OCI-LY7 (cell line): ENCODE results near the gene GOLIM4. TPM values are rescaled to one million over a fixed set of nuclear protein-coding genes. Genes with fewer than 3 reads are reported as not detected.

Source experiments
- BruUV-seq: library from RNA; stranded (reverse); fragments of 400-500 nt; replicated peaks from 2 replicates; lab custom pipeline; 2021; lab: Mats Ljungman, UMichigan
- CTCF ChIA-PET: fragments of 300-600 bp; sonication (Branson Sonifier 250); formaldehyde crosslinking; loops from one replicate; lab custom pipeline; 2022; ENCODE audit warnings: antibody characterized with exemption; ENCODE audit not compliant: unreplicated experiment; lab: Charles Lee
- POLR2A ChIA-PET: fragments of 300-600 bp; sonication (Branson Sonifier 250); formaldehyde crosslinking; loops from one replicate; lab custom pipeline; 2022; ENCODE audit warnings: antibody characterized with exemption; lab: Charles Lee
- DNase-seq: peaks from one replicate; pipeline ENCODE4 v3.0.0-alpha.2; 2015; ENCODE audit warnings: low spot score
- H2AFZ ChIP-seq: fragments of 200-600 bp; sonication (generic), shearing (Covaris generic); 2 replicates; pipeline ENCODE4 v1.6.1; 2014; ENCODE audit warnings: mild to moderate bottlenecking, antibody characterized with exemption, low read length, moderate library complexity
- H3K27ac ChIP-seq: fragments of 200-600 bp; sonication (generic); 2 replicates; pipeline ENCODE4 v1.5.1; 2014; ENCODE audit warnings: mixed run types, low read depth, mild to moderate bottlenecking, moderate library complexity, low read length, inconsistent platforms; ENCODE audit not compliant: poor library complexity, severe bottlenecking
- H3K36me3 ChIP-seq: fragments of 200-600 bp; sonication (generic); 2 replicates; pipeline ENCODE4 v1.6.1; 2014; ENCODE audit warnings: mild to moderate bottlenecking, antibody characterized with exemption, low read length, moderate library complexity, mixed read lengths; ENCODE audit not compliant: insufficient read depth
- H3K4me1 ChIP-seq: fragments of 200-600 bp; sonication (generic); 2 replicates; pipeline ENCODE4 v1.5.1; 2014; ENCODE audit warnings: mild to moderate bottlenecking, low read length; ENCODE audit not compliant: insufficient read depth, poor library complexity, severe bottlenecking
- H3K4me2 ChIP-seq: fragments of 200-600 bp; sonication (generic); 2 replicates; pipeline ENCODE4 v1.6.1; 2014; ENCODE audit warnings: mild to moderate bottlenecking, low read length
- H3K4me3 ChIP-seq: fragments of 200-600 bp; sonication (generic); 2 replicates; pipeline ENCODE4 v1.5.1; 2014; ENCODE audit warnings: mild to moderate bottlenecking, low read depth, low read length; ENCODE audit not compliant: poor library complexity, severe bottlenecking
- H3K79me2 ChIP-seq: fragments of 200-600 bp; sonication (generic); 2 replicates; pipeline ENCODE4 v1.6.1; 2016; ENCODE audit warnings: low read depth, mild to moderate bottlenecking, low read length, moderate library complexity, mixed read lengths; ENCODE audit not compliant: insufficient read depth
- H3K9me2 ChIP-seq: fragments of 200-600 bp; sonication (generic); 2 replicates; pipeline ENCODE4 v1.6.1; 2016; ENCODE audit warnings: mild to moderate bottlenecking, low read length, mixed read lengths; ENCODE audit not compliant: insufficient read depth
- H3K9me3 ChIP-seq: fragments of 200-600 bp; sonication (generic); 2 replicates; pipeline ENCODE4 v1.6.1; 2014; ENCODE audit warnings: mild to moderate bottlenecking, mixed run types, low read length, mixed read lengths
- H4K20me1 ChIP-seq: fragments of 200-600 bp; sonication (generic); 2 replicates; pipeline ENCODE4 v1.6.1; 2014; ENCODE audit warnings: mild to moderate bottlenecking, antibody characterized with exemption, low read length, moderate library complexity, mixed read lengths; ENCODE audit not compliant: insufficient read depth
- EZH2phosphoT487 ChIP-seq: fragments of 200-600 bp; sonication (generic); IDR thresholded peaks from 2 replicates; pipeline ENCODE4 v1.6.1; 2018; ENCODE audit warnings: low read depth, borderline replicate concordance, mild to moderate bottlenecking, mixed run types, antibody characterized with exemption, low read length, moderate library complexity, mixed read lengths
- intact Hi-C: fragments of 100-400 bp; cut with micrococcal nuclease; formaldehyde crosslinking; loops from one replicate; pipeline ENCODE4 v1.10.0; 2022; ENCODE audit not compliant: unreplicated experiment
- total RNA-seq, 2 experiments: library from RNA; depleted of rRNA in 1 of 2; stranded (reverse); fragments of >200 nt in 1 of 2; shearing (Covaris generic) in 1 of 2; gene quantifications; 2 replicates each; pipeline ENCODE4 v1.2.3, GENCODE V29; 2014 to 2022
- TF ChIP-seq, protein P1 (sequence below): fragments of 200-600 bp; sonication (generic); conservative IDR thresholded peaks from 2 replicates; pipeline ENCODE4 v1.5.1; 2014; ENCODE audit warnings: mild to moderate bottlenecking, antibody characterized with exemption, low read length, moderate library complexity, mixed read lengths

Gene GOLIM4
- total RNA-seq, 2 experiments from 2014 or later = 31.2 to 42.8 TPM

- H3K4me1 ChIP-seq = no peaks in the 10 kb centered on the region
- no peaks in the 10 kb centered on the region for H3K36me3 ChIP-seq
- H3K79me2 ChIP-seq = no peaks in the 10 kb centered on the region
- no TSS peak for BruUV-seq
- TF ChIP-seq EZH2phosphoT487 = no peak
- TF ChIP-seq, protein P1, sequence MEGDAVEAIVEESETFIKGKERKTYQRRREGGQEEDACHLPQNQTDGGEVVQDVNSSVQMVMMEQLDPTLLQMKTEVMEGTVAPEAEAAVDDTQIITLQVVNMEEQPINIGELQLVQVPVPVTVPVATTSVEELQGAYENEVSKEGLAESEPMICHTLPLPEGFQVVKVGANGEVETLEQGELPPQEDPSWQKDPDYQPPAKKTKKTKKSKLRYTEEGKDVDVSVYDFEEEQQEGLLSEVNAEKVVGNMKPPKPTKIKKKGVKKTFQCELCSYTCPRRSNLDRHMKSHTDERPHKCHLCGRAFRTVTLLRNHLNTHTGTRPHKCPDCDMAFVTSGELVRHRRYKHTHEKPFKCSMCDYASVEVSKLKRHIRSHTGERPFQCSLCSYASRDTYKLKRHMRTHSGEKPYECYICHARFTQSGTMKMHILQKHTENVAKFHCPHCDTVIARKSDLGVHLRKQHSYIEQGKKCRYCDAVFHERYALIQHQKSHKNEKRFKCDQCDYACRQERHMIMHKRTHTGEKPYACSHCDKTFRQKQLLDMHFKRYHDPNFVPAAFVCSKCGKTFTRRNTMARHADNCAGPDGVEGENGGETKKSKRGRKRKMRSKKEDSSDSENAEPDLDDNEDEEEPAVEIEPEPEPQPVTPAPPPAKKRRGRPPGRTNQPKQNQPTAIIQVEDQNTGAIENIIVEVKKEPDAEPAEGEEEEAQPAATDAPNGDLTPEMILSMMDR = no peak
- H3K27ac ChIP-seq = no peak overlapping the region
- intact Hi-C loops = no loop called here
- ChIA-PET POLR2A (interaction anchor here (0.6 to 0.8 kb wide), 2 partner anchors 29 to 53 kb away, joined by 3 read pairs; no protein-coding TSS in a partner anchor), CTCF (no interaction called here)
- no peaks in the 10 kb centered on the region for H3K9me3 ChIP-seq
- no peaks in the 10 kb centered on the region for H3K9me2 ChIP-seq
- H2AFZ ChIP-seq = no peak overlapping the region
- no peak for DNase-seq
- no peaks in the 10 kb centered on the region for H4K20me1 ChIP-seq
- H3K4me3 ChIP-seq = no peak overlapping the region
- no peak overlapping the region for H3K4me2 ChIP-seq
These were observed 18.1 kb upstream of the GOLIM4 start for GRCh38 chr3:168113848-168114247.

- Histone ChIP-seq H4K20me1 (no peaks in the 10 kb centered on the region), H3K4me1 (no peaks in the 10 kb centered on the region), H3K27ac (no peak overlapping the region), H3K4me3 (no peak overlapping the region), H3K9me3 (no peaks in the 10 kb centered on the region), H3K9me2 (no peaks in the 10 kb centered on the region), H3K36me3 (no peaks in the 10 kb centered on the region), H2AFZ (no peak overlapping the region), H3K4me2 (no peak overlapping the region), H3K79me2 (no peaks in the 10 kb centered on the region)
- intact Hi-C loops = no loop called here
- BruUV-seq = no TSS peak
- ChIA-PET CTCF (no interaction called here), POLR2A (interaction anchor here (0.5 to 0.8 kb wide), 2 partner anchors 52 to 1577 kb away, joined by 3 to 4 read pairs; no protein-coding TSS in a partner anchor)
- no peak for DNase-seq
- TF ChIP-seq, protein P1 = no peak
- no peak for TF ChIP-seq EZH2phosphoT487
These were observed 17.2 kb upstream of the GOLIM4 start for GRCh38 chr3:168112894-168113293.

- H2AFZ ChIP-seq = no peak overlapping the region
- no peak overlapping the region for H3K4me2 ChIP-seq
- H4K20me1 ChIP-seq = no peaks in the 10 kb centered on the region
- no peaks in the 10 kb centered on the region for H3K36me3 ChIP-seq
- ChIA-PET CTCF (no interaction called here), POLR2A (no interaction called here)
- intact Hi-C loops = no loop called here
- no peaks in the 10 kb centered on the region for H3K9me3 ChIP-seq
- TF ChIP-seq, protein P1 = no peak
- TF ChIP-seq EZH2phosphoT487 = no peak
- no TSS peak for BruUV-seq
- no peak overlapping the region for H3K27ac ChIP-seq
- no peaks in the 10 kb centered on the region for H3K4me1 ChIP-seq
- H3K4me3 ChIP-seq = no peak overlapping the region
- H3K9me2 ChIP-seq = no peaks in the 10 kb centered on the region
- no peak for DNase-seq
- H3K79me2 ChIP-seq = no peaks in the 10 kb centered on the region
These were observed 8.6 kb upstream of the GOLIM4 start for GRCh38 chr3:168104361-168104760.
